ENCODE measurements around the gene FBL. TPM values are rescaled to one million over a fixed set of nuclear protein-coding genes. Genes with fewer than 3 reads are reported as not detected.
"Not testable (repeated sequence)": the region's sequence is repeated elsewhere in the genome, so short reads cannot be mapped to it uniquely, and the experiment has no call there.

The FBL gene
- total and polyA plus RNA-seq, 2 of the 8 experiments (the other 6 are each of a cell fraction or from before 2014, with no cell fraction given), result 790 to 1,361 TPM

DNA sequence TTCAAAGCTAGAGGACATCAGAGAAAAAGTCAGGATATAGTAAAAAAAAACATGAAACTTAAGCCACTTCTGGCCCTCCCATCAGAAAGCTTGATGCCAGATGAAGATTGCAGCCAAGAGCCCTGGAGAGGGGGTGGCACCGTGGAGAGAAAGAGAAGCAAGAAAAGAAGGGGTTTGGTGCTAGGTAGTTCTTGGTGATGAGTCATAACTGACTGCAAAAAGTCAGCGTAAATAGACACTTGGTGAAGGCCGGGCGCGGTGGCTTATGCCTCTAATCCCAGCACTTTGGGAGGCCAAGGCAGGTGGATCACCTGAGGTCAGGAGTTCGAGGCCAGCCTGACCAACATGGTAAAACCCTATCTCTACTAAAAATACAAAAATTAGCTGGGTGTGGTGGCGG lies 37.5 kb downstream of the FBL start:
- H2BK12ac ChIP-seq (ENCODE audit: low read depth, low read length); H2BK5ac ChIP-seq (ENCODE audit: low read depth, low read length); H4K8ac ChIP-seq (ENCODE audit: extremely low read depth, insufficient read depth, low read length); H4K5ac ChIP-seq (ENCODE audit: insufficient read length, low read depth, low read length); H3K36me3 ChIP-seq (ENCODE audit: control insufficient read depth in 2 of 4, insufficient read depth in 4 of 4, low read length in 3 of 4); H3K14ac ChIP-seq (ENCODE audit: insufficient read length); FAIRE-seq; H2AFZ ChIP-seq (ENCODE audit: low read length); H3K23me2 ChIP-seq (ENCODE audit: low read depth, low read length); H2AK5ac ChIP-seq (ENCODE audit: low read depth, low read length); H3K79me1 ChIP-seq (ENCODE audit: low read depth, low read length); H3K27ac ChIP-seq (ENCODE audit: low read depth, low read length); H3K4me3 ChIP-seq (ENCODE audit: extremely low read depth in 1 of 4, insufficient read depth in 2 of 4, low read depth in 3 of 4, low read length in 4 of 4); H3K27me3 ChIP-seq (replicated peaks in 1 of 4; ENCODE audit: control insufficient read depth in 3 of 4, extremely low read depth in 1 of 4, insufficient read depth in 3 of 4, low read length in 3 of 4); H3K56ac ChIP-seq (replicated peaks; ENCODE audit: insufficient read length, low read depth, low read length); H3K9me3 ChIP-seq (ENCODE audit: insufficient read depth in 2 of 2, low read depth in 1 of 2, low read length in 1 of 2); DNase-seq (ENCODE audit: low read depth in 1 of 2, low spot score in 2 of 2); H3K4me1 ChIP-seq (replicated peaks in 1 of 4; ENCODE audit: control insufficient read depth in 3 of 4, insufficient read depth in 4 of 4, low read length in 3 of 4); H3K4me2 ChIP-seq (ENCODE audit: insufficient read depth in 1 of 2, low read depth in 2 of 2, low read length in 2 of 2); H3K23ac ChIP-seq (ENCODE audit: insufficient read length); H3K18ac ChIP-seq (ENCODE audit: extremely low read depth, low read length); H2BK120ac ChIP-seq (replicated peaks; ENCODE audit: low read depth, low read length); H3K9ac ChIP-seq (replicated peaks in 1 of 4; ENCODE audit: extremely low read depth in 1 of 4, low read depth in 3 of 4, low read length in 3 of 4); H2BK20ac ChIP-seq (ENCODE audit: low read length); H3K4ac ChIP-seq (replicated peaks; ENCODE audit: insufficient read length, low read depth, low read length); H4K20me1 ChIP-seq (replicated peaks in 1 of 2; ENCODE audit: control insufficient read depth in 1 of 2, insufficient read depth in 2 of 2, low read length in 2 of 2); H3K79me2 ChIP-seq (ENCODE audit: control insufficient read depth in 1 of 2, insufficient read depth in 2 of 2, low read length in 2 of 2); H2BK15ac ChIP-seq (ENCODE audit: low read length); H4K91ac ChIP-seq (replicated peaks; ENCODE audit: insufficient read length, low read length): not testable (repeated sequence)
- ChIA-PET POLR2A (ENCODE audit: partially characterized antibody) (interaction anchor here (1.0 kb wide), 1 partner anchor 10 kb away, joined by 4 read pairs; no protein-coding TSS in a partner anchor), CTCF (ENCODE audit: partially characterized antibody) (interaction anchor here (2.1 to 10.5 kb wide), 3 partner anchors 16 to 134 kb away, joined by 8 to 75 read pairs (median 12); no protein-coding TSS in a partner anchor)
- 92% methylated on average over 7 of the region's 7 CpGs; no CpG with 5 or more reads in 1 of the 2 experiments for WGBS, 2 experiments (ENCODE audit: extremely low coverage in 1 of 2, insufficient coverage in 1 of 2, insufficient read length in 1 of 2, insufficient replicate concordance in 2 of 2, low coverage in 1 of 2, low lambda C conversion rate in 2 of 2, missing lambda C conversion rate in 1 of 2)
